CD1c-positive myeloid dendritic cell (primary cell): ENCODE data around the gene CACNA2D3.
"Not testable (repeated sequence)": the region's sequence is repeated elsewhere in the genome, so short reads cannot be mapped to it uniquely, and the experiment has no call there.

Experiments used
- DNase-seq: peaks from one replicate; pipeline ENCODE4 v3.0.0-alpha.2; 2016; ENCODE audit errors: extremely low spot score

CACNA2D3 gene

DNA sequence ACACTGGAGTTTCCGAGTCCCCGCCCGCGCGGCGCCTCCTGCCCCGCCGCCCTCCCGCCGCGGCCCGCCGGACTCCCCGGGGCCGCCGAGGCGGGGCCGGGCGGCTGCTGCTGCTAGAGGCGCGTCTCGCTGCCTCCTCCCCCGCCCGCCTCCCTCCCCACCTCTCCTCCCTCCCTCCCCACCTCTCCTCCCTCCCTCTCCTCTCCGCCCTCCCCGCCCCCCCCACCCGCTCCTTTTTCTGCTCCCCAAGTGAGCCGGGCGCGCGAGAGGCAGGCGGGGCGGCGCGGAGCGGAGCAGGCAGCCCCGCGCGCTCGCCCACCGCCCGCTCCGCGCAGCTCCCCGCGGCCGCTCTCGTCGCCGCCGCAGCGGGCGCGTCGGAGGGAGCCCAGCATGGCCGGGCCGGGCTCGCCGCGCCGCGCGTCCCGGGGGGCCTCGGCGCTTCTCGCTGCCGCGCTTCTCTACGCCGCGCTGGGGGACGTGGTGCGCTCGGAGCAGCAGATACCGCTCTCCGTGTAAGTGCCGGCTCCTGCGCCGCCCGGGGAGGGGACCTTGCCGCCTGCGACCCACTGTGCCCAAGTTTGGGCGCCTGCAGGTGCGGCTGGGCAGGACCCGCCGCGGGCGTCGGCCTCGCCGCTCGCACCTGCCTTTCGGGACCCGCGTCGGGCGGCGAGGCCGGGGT lies at the start of gene CACNA2D3:
Gene CACNA2D3 (plus strand): TSS at position 229 of the 679 bp plus-strand sequence.
- no peak for DNase-seq

DNA sequence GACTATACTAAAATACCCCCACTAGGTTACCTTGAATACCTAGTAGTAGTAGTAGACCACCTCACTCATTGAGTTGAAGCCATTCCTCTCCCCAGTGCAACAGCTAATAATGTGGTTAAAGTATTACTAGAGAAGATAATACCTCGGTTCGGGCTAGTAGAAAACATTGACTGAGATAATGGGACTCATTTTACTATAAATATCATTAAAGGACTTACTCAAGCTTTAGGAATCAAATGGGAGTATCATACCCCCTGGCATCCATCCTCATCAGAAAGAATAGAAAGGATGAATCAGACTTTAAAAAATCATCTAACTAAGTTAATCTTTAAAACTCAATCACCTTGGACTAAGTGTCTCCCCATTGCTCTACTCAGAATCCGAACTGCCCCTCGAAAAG lies 49.0 kb upstream of the CACNA2D3 start:
- no peak for DNase-seq

DNA sequence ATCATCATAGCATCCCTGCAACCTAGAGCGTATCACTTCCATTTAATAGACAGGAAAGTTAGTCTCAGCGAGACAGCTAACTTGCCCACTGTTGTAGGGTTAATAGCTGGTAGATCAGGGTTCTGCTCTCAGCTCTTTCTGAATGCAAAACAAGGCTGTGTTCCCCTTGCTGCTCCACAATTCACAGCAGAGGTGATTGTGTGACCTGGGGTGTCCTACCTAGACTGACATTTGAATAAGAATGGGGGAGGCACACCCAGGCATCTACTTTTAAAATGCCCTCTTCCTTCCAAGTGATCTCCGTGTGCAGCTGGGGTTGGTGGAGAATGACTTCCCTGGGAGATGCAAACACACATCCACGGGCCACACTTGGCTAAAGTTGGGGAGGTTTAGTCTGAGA lies 43.0 kb upstream of the CACNA2D3 start:
- DNase-seq, result no peak

DNA sequence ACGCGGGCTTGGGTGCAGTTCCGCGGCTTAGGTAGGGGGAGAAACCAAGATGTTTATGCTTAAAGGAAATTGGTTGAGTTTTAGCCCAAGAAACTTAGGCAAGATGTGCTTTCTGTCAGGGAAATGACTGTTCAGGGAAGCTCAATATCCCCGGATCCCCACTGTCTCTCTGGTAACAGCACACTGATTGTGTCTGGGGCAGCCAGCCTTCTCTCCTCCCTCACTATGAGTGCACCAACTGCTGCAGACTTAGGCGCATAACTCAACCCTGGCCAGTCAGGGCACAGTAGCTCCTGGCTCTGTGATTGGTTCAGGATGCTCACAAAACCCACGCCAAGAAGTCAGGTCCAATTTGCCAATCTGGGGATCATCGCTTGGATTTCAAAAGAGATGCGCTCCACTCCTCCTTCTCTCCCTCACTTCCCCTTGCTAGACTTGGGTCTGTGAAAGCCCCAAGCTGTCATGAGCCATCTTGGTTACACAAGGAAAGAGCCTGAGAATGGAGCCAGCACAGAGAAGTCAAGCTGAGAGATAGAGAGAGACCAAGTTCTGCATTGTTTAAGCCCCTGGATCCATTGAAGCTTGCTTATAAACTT lies 42.5 kb upstream of the CACNA2D3 start:
- no peak for DNase-seq

DNA sequence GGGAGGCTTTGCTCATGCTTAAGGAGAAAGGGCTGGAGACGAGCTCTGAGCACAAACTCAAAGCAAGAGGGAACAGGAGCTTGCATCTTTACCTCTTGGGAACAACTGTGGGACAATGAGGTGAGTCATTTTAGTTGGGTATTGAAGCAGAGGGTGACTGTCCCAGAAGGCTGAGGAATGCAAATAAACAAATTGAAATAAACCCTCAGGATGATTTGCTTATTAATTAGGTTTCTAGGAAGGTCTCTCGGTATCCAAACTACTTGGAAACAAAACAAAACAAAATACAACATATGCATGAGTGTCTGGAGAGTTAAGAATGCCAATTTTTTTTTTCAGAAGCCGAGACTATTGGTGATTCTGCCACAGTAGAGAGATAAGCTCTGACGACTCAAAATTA lies 38.4 kb upstream of the CACNA2D3 start:
- DNase-seq, result no peak

DNA sequence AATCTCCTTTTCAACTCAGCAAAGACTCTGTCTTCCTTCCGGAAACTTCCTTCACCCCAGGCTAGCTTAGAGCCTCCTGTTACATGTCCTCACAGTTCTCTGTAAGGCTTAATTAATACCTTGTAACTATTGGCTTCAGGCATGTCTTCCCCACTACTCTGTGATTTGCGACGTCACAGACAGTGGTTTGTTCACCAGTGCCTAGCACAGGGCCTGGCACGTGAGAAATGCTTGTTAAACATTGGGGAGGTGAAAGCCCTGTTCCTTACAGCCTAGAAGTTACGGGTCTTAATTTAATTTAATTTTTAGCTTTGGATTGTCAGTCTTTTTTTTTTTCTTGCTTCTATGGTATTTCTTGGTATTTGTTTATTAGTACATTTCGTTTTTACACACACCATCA lies 36.4 kb upstream of the CACNA2D3 start:
- DNase-seq, result no peak

DNA sequence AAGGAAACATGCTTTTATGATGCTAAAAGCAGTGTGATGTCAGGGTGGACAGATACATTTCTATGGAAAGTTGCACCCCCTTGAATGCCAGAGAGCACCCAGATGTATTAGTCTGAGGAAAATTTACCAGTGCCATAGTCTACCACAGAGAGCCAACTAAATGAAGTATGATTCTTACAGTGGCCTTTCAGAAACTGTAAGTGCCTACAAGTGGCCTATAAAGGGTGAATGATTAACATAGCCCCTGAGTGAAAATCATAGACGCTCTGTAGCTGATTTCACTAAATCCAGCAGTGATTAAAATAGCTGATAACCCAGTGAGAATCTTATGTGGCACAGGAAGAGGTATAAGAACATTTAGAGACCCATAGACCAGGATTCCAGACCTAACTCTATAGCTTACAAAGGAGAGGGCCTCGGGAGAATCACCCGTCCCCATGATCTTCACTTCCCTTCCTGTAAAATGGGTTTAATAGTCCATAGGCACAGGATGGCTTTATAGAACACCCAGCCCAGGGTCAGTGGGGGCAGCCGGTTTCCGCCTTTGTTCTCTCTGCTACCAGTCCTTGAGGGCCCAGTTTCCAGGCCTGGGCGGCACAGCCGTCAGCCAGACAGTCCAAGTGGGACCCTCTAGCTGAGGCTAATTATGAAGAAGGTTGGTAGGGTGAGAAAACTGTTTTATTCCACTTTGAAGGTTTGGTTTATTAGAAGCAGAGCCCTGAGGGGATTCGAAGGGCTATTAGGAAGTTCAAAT lies 35.5 kb upstream of the CACNA2D3 start:
- no peak for DNase-seq

DNA sequence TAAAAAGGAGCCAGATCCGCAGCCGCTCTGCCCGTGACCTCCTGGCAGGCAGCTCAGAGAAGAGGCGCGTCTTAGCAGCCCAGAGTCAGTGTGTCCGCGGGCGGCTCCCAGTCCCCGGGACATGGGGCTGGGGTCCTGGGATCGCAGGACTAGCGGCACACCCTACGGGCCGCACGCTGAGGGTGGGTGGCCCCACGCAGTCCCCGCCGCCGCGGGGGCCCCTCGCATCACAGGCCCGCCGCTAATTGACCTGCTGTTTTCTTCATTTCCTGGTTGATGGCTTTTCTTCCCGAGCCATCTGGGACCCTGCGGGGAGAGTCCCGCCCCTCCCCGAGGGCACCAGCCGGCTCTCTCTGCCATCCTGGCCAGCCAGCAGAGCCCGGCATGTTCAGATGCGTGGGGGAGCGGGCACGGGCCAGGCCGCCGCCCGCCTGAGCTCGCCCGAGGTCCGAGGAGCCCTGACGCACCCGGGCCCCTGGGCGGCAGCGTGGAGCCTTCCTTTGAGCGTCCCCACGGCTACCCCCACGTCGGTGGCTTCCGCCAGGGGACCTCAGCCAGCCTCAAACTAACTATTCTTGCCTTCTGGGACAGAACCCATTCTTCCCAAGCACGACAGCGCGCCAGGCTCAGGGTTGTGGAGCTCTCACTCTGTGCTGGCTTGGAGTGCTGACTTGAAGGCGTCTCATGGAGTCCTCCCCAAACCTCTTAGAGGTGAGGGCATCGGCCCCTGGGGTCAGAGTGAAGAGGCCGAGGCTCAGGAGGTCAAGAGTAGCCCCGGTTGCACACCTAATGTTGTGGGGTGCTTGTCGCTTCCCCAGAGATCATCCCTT lies 34.6 kb upstream of the CACNA2D3 start:
- no peak for DNase-seq

DNA sequence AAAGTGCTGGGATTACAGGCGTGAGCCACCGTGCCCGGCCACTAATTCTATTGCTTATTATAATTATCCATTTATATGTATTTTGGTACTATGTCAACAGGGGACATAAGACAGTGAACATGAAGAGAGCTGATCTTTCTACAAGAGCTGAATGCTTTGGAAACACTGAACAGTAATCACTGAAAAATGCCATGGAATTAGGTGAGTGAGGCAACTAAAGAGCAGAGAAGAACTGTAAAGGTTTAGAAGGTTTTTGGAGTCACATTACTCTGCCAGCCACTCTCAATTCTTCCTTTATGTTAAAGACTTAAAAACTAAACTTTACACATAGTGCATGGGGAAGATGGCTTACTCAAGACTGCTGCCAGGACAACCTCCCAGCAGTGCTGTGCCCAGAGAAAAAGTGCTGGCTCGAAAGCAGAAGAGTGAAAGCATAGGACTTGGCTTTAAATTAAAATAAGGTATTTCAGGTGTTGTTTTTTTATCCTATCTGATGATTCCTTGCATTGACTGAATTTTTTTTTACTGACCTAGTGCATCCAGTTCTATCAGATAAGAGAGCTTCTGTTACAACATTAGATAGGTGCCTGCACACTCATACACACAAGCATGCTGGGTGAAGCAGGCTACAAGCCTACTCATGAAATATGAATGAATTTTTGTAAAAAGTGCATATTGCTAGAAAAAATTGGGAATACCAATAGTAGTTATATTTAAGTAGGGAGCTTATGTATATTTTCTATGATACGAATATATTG lies 28.7 kb upstream of the CACNA2D3 start:
- DNase-seq, result no peak

DNA sequence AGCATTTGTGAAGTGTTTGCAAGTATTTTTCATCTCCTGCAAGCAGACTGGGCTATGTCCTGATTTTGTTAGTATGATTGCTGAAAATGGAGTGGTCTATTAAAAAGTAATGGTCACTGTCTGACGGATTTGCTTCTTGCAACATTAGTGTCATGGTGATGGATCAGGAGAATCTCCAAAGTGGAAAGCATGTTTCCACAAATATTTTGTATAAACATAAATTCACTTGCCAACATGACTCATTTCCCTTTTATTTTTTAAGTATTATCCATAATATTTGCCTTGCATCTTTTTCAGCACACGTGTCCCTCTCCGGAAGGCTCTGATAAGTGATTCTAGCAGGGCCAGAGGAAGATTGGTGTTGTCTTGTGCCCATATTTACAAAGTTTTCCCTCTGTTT lies 27.4 kb upstream of the CACNA2D3 start:
- DNase-seq, result no peak

DNA sequence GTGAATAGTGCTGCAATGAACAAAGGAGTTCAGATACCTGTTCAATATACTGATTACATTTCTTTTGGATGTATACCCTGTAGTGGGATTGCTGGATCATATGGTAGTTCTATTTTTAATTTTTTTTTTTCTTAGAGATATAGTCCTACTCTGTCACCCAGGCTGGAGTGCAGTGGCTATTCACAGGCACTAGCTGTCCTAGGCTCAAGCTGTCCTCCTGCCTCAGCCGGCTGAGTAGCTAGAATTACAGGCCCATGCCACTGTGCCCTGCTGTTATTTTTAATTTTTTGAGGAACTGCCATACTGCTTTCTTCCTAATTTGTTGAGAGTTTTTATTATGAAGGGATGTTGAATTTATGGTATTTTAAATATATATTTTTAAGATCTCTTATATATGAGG lies 23.0 kb upstream of the CACNA2D3 start:
- DNase-seq, result no peak

DNA sequence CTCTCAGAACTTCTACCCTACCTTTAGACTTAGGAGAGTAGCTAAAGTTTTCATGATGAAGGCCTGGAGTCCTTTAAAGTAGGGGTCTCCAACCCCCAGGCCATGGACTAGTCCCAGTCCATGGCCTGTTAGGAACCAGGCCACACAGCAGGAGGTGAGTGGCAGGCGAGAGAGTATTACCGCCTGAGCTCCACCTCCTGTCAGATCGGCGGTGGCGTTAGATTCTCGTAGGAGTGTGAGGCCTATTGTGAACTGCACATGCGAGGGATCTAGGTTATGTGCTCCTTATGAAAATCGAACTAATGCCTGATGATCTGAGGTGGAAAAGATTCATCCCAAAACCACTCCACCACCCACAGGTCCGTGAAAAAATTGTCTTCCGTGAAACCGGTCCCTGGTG lies 18.3 kb upstream of the CACNA2D3 start:
- DNase-seq, result no peak

DNA sequence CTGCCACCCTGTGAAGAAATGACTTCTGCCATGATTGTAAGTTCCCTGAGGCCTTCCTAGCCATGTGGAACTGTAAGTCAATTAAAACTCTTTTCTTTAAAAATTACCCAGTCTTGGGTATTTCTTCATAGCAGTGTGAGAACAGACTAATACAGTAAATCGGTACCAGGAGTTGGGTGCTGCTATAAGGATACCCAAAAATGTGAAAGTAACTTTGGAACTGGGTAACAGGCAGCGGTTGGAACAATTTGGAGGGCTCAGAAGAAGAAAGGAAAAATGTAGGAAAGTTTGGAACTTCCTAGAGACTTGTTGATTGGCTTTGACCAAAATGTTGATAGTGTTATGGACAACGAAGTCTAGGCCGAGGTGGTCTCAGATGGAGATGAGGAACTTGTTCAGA lies 6.2 kb upstream of the CACNA2D3 start:
- not testable (repeated sequence) for DNase-seq

DNA sequence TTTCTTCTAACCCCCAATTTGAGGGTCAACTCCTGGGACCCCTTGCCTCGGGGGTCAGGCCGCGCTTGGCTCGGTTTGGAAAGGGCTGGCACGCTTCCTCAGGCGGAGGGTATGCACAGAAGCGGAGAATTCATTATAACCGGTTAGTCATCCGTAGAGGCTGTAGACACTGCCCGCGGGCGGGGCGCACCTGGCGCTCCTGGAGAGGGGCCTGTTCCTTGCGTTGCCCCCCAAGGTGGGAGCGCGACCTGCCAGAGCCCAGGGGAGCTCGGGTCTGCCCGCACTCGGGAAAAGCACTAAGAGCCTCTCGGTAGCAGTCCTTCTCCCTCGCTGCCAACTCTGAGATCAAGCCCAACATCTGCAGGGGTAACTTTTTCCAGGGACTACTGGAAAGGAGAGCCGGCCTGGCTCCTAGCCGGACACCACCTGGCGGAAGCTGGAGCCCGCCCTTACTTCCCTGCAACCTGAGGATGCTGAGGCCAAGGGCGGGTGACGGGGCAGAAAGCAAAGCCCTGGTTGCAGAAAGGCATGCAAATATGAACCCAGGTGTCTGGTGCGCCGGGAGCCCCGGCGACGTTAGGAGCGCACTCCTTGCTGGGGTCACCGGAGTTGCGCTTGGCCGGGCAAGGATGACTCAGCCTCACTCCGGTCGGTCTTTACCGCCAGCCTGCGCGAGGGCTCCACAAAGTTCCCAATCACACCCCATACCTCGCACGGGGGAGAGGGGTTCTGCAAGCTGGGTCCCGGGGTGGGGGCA lies 1.5 kb upstream of the CACNA2D3 start:
- DNase-seq, result no peak

DNA sequence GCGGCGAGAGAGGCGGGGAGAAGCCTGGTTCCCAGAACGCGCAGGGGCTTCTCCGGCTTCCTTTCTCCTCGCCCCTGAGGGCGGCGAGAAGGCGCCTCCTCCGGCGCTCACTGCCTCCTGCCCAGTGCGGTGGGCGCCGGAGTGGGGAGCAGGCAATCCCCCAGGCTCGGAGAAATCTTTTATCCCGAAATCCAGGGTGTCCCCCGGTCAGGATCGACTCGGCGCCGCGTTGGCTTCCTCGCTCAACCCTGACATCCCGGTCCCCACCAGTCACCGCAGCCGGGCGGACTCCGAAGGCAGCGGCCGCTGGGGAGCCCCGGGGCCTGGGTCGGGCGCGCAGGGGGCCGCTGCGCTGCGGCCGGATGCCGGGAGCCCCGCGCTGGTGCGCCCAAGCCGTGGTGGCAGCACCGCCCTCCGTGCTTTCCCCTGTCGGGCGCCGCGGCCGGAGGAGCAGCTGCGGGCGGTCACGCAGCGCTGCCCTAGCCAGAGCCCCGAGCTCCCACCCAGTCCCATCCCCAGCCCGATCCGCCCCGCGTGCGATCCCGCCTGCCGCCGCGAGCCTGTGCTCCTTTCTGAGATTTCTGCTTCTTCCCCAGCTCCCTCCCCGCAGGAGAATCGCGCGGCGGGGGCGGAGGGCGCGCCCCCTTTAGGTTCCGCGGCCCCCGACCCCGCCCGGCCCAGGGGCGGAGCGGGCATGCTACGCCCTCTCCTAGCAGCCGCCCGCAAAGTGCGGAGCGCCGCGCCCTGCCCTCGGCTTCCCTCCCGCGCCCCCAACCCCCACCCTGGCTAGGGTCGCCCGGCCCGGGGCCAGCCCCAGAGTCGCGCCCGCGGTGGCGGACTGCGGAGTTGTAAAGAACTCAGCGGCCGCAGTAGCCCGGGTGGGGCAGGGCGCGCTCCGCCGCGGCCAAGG lies 683 bp upstream of the CACNA2D3 start:
- no peak for DNase-seq

DNA sequence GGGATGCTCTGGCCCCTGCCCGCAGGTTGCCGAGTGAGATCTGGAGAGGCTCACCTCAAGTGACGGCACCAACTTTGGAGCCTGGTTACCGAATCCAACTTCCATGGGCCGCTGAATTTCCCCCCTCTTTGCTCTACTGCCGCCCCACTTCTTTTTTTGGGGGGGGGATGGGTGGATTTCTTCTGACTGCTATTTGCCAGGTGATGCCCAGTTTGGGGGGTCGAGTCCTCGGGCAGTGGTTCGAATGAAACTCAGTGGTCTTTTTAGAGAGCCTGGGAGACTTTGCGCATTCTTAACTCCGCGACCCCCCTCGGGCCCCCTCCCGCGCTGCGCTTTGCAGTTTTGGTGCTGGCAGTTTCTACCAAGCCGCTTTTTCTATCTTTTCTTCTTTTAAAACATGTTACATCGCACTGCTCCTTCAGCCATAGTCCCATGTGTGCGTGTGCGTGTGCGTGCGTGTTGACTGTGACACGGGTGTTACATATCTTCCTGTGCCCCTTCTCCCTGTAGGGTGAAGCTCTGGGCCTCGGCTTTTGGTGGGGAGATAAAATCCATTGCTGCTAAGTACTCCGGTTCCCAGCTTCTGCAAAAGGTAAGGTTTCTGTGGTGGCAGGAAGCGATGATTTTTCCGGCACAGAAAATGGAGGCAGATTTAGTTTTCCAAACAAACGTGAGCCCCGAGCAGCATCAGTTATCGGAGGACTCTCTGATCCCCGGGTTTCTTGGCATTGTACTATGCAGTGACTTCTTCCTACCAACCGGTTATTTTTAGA lies 837 bp downstream of the CACNA2D3 start:
- DNase-seq, result no peak

DNA sequence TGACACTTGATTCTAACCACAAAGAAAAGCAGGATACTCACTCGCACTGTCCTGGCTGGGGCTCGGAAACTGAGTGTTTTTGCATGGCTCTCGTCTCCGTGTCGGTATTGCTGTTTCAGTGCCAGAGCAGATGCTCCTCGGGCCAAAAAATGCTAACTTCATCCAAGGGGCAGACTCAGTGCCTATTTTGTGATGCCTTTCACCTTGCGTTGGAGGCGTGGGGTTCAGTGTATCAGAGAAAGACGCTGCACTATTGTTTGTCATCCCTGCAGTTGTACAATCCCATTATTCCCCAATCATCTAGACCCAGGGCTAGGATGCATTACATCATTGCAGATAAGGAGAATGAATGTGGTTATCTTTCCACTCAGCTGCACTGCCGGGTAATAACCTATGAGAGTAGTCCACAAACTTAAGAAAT lies 1.4 kb downstream of the CACNA2D3 start:
- no peak for DNase-seq

DNA sequence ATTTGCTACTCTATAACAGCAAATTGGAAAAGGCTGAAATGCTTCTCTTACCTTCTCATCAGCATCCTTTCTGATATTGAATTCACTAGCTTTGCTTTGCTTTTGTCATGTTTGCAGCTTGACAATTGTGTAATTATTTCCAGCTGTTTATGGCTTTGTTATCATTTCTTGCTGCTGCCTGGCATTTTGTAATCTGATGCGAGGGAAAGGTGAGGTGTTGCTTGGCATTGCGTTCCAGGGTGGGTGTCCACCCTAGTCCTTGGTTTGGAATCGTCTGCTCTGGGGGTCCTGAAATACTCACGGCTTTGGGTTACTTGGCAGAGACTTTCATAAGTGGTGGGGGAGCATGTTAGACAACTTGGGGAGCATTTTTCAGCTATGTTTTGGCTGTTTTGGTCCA lies 2.9 kb downstream of the CACNA2D3 start:
- DNase-seq, result no peak

DNA sequence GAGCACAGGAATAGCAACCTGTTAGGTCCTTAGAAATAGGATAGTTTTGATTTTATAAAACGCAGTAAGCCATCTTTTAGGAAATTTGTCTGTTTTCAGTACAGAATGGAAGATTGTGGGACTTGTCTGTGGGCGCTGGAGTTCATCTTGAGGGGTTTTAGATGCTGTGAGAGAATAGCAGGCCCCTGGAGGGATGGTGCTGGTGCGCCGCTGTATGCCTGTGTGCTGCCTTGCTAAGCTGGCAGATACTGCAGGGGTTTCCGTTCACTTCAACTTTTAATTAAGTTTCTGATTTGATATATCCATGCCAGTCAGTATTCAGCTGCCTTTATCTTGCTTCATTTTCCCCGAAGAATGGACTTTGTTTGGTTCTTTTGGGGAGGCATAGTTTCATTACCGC lies 4.2 kb downstream of the CACNA2D3 start:
- no peak for DNase-seq
